GM18508 (cell line): ENCODE data around the gene TMEM272.

Experiments
- ATAC-seq: cut with Tn5 transposase; IDR thresholded peaks from one replicate; pipeline ENCODE4 v1.9.1; 2021; ENCODE audit warnings: moderate number of reproducible peaks; ENCODE audit not compliant: insufficient read depth, unreplicated experiment

TMEM272 gene

GRCh38 chr13:51844862-51845573 lies at the start of gene TMEM272:
TSS of gene TMEM272 (minus strand) at chr13:51845177. CDS start at chr13:51838530, 6,647 bp downstream.
- no peak for ATAC-seq

GRCh38 chr13:51894239-51894638 lies 49.3 kb upstream of the TMEM272 start:
- no peak for ATAC-seq

- no peak for ATAC-seq
Measured at GRCh38 chr13:51892657-51893056, 47.7 kb upstream of the TMEM272 start.

GRCh38 chr13:51887468-51887867 lies 42.5 kb upstream of the TMEM272 start:
- ATAC-seq, result no peak

GRCh38 chr13:51885651-51886050 lies 40.7 kb upstream of the TMEM272 start:
- ATAC-seq, result no peak

- no peak for ATAC-seq
Measured at GRCh38 chr13:51883226-51883600, 38.2 kb upstream of the TMEM272 start.

GRCh38 chr13:51882570-51883225 lies 37.7 kb upstream of the TMEM272 start:
- ATAC-seq, result no peak

GRCh38 chr13:51881296-51881695 lies 36.3 kb upstream of the TMEM272 start:
- no peak for ATAC-seq

- ATAC-seq, result no peak
Measured at GRCh38 chr13:51879133-51879532, 34.2 kb upstream of the TMEM272 start.

GRCh38 chr13:51874651-51875050 lies 29.7 kb upstream of the TMEM272 start:
- no peak for ATAC-seq

GRCh38 chr13:51873837-51874236 lies 28.9 kb upstream of the TMEM272 start:
- ATAC-seq, result no peak

- ATAC-seq, result no peak
Measured at GRCh38 chr13:51873117-51873798, 28.3 kb upstream of the TMEM272 start.

- ATAC-seq, result no peak
Measured at GRCh38 chr13:51870616-51871015, 25.6 kb upstream of the TMEM272 start.

- ATAC-seq, result no peak
Measured at GRCh38 chr13:51869916-51870315, 24.9 kb upstream of the TMEM272 start.

GRCh38 chr13:51867062-51867461 lies 22.1 kb upstream of the TMEM272 start:
- ATAC-seq, result no peak

GRCh38 chr13:51865838-51866237 lies 20.9 kb upstream of the TMEM272 start:
- no peak for ATAC-seq

GRCh38 chr13:51862957-51863356 lies 18.0 kb upstream of the TMEM272 start:
- no peak for ATAC-seq

GRCh38 chr13:51861723-51862300 lies 16.8 kb upstream of the TMEM272 start, which contains the start of gene CCDC70:
TSS of gene CCDC70 (plus strand) at chr13:51861969. CDS start at chr13:51865412, 3,443 bp downstream.
- no peak for ATAC-seq

- ATAC-seq, result no peak
Measured at GRCh38 chr13:51858433-51859247, 13.7 kb upstream of the TMEM272 start.

GRCh38 chr13:51856998-51857397 lies 12.0 kb upstream of the TMEM272 start:
- ATAC-seq, result no peak
